Measurements from ENCODE around the gene PHF23. TPM values are rescaled to one million over a fixed set of nuclear protein-coding genes. Genes with fewer than 3 reads are reported as not detected.
A peak's percentile ranks its signal among the peaks of the same experiment; 100 is the strongest.

The PHF23 gene
- total RNA-seq, 1 experiment from 2014 or later = 110 TPM

- Mint-ChIP-seq H3K36me3 (ENCODE audit: insufficient read depth in 1 of 3, low read depth in 3 of 3) (peaks cover 15 to 52% (median 40%) of the 10 kb centered on the region in 3 experiments; a peak in 6 of 7 replicates), H3K27ac (peak overlapping the region; percentile 57 to 96 (median 60); a peak in 5 of 7 replicates), H3K4me1 (peaks cover 45 to 46% of the 10 kb centered on the region in 2 experiments), H3K4me3 (peak overlapping the region; percentile 95 to 97), H3K9me3 (no peaks in the 10 kb centered on the region; a peak in 1 of 5 replicates), H3K27me3 (ENCODE audit: low read depth) (peaks cover 1% of the 10 kb centered on the region; the same call in 1 of the 2 replicates)
- no peak overlapping the region for H2BK12ac ChIP-seq (ENCODE audit: insufficient read length, low read depth, low read length)
- no peak overlapping the region for H3K27ac ChIP-seq (ENCODE audit: insufficient read length, low read depth, low read length)
- no peak overlapping the region for H3K9ac ChIP-seq (ENCODE audit: extremely low read depth, insufficient read length, low read length)
- no peaks in the 10 kb centered on the region for H3K79me2 ChIP-seq (ENCODE audit: insufficient read depth, low read length)
- no peak overlapping the region for H4K5ac ChIP-seq (ENCODE audit: insufficient read length, low read depth, low read length)
- H3K56ac ChIP-seq (ENCODE audit: insufficient read length, low read depth, low read length) = no peak overlapping the region
- no peaks in the 10 kb centered on the region for H3K9me3 ChIP-seq (ENCODE audit: control insufficient read depth, low read depth, low read length)
- H3K23ac ChIP-seq (ENCODE audit: insufficient read length, low read depth, low read length) = no peak overlapping the region
- no peak overlapping the region for H2BK120ac ChIP-seq (ENCODE audit: low read depth, low read length, poor library complexity, severe bottlenecking)
- H2BK15ac ChIP-seq (ENCODE audit: low read depth, low read length) = no peak overlapping the region
- H3K4me1 ChIP-seq (ENCODE audit: insufficient read depth, low read length) = no peaks in the 10 kb centered on the region; the same call in 1 of the 2 replicates
- no peak overlapping the region for H2AK5ac ChIP-seq (ENCODE audit: insufficient read length, low read length)
- WGBS (ENCODE audit: extremely low coverage, insufficient read length, low lambda C conversion rate) = no CpG with 5 or more reads among the region's 11 CpGs
- H3K4me2 ChIP-seq (ENCODE audit: insufficient read depth, insufficient read length, low read length) = peak overlapping the region; percentile 84
- no peak overlapping the region for H3K18ac ChIP-seq (ENCODE audit: insufficient read length, low read depth, low read length)
- no peaks in the 10 kb centered on the region for H3K27me3 ChIP-seq (ENCODE audit: insufficient read depth, low read length)
- no peak overlapping the region for H2AFZ ChIP-seq (ENCODE audit: low read length)
- H3K14ac ChIP-seq (ENCODE audit: insufficient read depth, low read length) = no peak overlapping the region
- H3K4ac ChIP-seq (ENCODE audit: low read depth, low read length) = no peak overlapping the region
- H3T11ph ChIP-seq (ENCODE audit: low read length) = no peak overlapping the region
- H3K23me2 ChIP-seq (ENCODE audit: insufficient read length, low read depth, low read length, poor library complexity, severe bottlenecking) = peaks cover 15% of the 10 kb centered on the region
- TF ChIP-seq CTCF (conservative IDR thresholded peaks at IDR 0.05) = peak; percentile 67
- peak; percentile 85 for DNase-seq
- no peak overlapping the region for H4K8ac ChIP-seq (replicated peaks; ENCODE audit: insufficient read length, low read depth, low read length)
- no peaks in the 10 kb centered on the region for H3K79me1 ChIP-seq (ENCODE audit: insufficient read depth, low read depth, low read length, poor library complexity, severe bottlenecking)
- no peaks in the 10 kb centered on the region for H4K20me1 ChIP-seq (ENCODE audit: control insufficient read depth, insufficient read depth, insufficient read length)
- no peak overlapping the region for H4K91ac ChIP-seq (ENCODE audit: insufficient read length, low read depth, low read length)
- no peak overlapping the region for H2BK20ac ChIP-seq (ENCODE audit: low read depth, low read length, poor library complexity, severe bottlenecking)
- H2BK5ac ChIP-seq (ENCODE audit: insufficient read length, low read length) = no peak overlapping the region
Observed at GRCh38 chr17:7220593-7221277, 18.5 kb downstream of the PHF23 start.
